AG04450 (cell line): ENCODE data around the gene SRGAP2B. TPM values are rescaled to one million over a fixed set of nuclear protein-coding genes. Genes with fewer than 3 reads are reported as not detected.
"Not testable (repeated sequence)": the region's sequence is repeated elsewhere in the genome, so short reads cannot be mapped to it uniquely, and the experiment has no call there.

Experiments used
- CTCF ChIA-PET: fragments of 300-600, 350-600 bp; formaldehyde crosslinking; extraction: SDS; loops from one replicate; lab custom pipeline; 2022; ENCODE audit warnings: antibody characterized with exemption, inconsistent platforms; lab: Charles Lee
- POLR2A ChIA-PET: fragments of 350-600 bp; formaldehyde crosslinking; extraction: SDS; loops from one replicate; lab custom pipeline; 2021; ENCODE audit warnings: antibody characterized with exemption, inconsistent platforms; lab: Yijun Ruan, JAX
- DNase-seq: peaks from one replicate; pipeline ENCODE4 v3.0.0-alpha.2; 2011; ENCODE audit warnings: low read depth, low spot score
- H3K27ac ChIP-seq: one replicate; pipeline ENCODE4 v1.5.1; 2012; ENCODE audit warnings: low read depth, low read length, control low read depth
- H3K27me3 ChIP-seq: one replicate; pipeline ENCODE4 v1.6.0; 2012; ENCODE audit warnings: low read length; ENCODE audit not compliant: control insufficient read depth, insufficient read depth
- H3K4me3 ChIP-seq: 2 replicates; pipeline ENCODE4 v1.5.1; 2011; ENCODE audit warnings: mild to moderate bottlenecking, low read depth, low read length, control low read depth
- H3K9me3 ChIP-seq: 2 replicates; pipeline ENCODE4 v1.5.1; 2012; ENCODE audit warnings: low read length; ENCODE audit not compliant: control insufficient read depth, insufficient read depth
- polyA plus RNA-seq: library from polyadenylated mRNA; depleted of rRNA; stranded (reverse); fragments of >200 nt; gene quantifications from 2 replicates; pipeline ENCODE4 v1.2.3, GENCODE V29; 2011

SRGAP2B gene
- polyA plus RNA-seq, 1 experiment = 22.3 TPM

GRCh38 chr1:145021749-145022148, 73.4 kb downstream of the SRGAP2B start:
- DNase-seq, H3K9me3 ChIP-seq, H3K27me3 ChIP-seq, H3K4me3 ChIP-seq, CTCF ChIA-PET, POLR2A ChIA-PET, H3K27ac ChIP-seq: not testable (repeated sequence)

- POLR2A ChIA-PET, H3K27me3 ChIP-seq, CTCF ChIA-PET, H3K9me3 ChIP-seq, H3K4me3 ChIP-seq, DNase-seq, H3K27ac ChIP-seq: not testable (repeated sequence)
These were observed 75.4 kb downstream of the SRGAP2B start for GRCh38 chr1:145019709-145020108.

GRCh38 chr1:145017725-145018124, 77.4 kb downstream of the SRGAP2B start:
- POLR2A ChIA-PET, H3K4me3 ChIP-seq, H3K27me3 ChIP-seq, DNase-seq, H3K9me3 ChIP-seq, CTCF ChIA-PET, H3K27ac ChIP-seq: not testable (repeated sequence)

- H3K4me3 ChIP-seq, DNase-seq, H3K27me3 ChIP-seq, POLR2A ChIA-PET, CTCF ChIA-PET, H3K27ac ChIP-seq, H3K9me3 ChIP-seq: not testable (repeated sequence)
These were observed 78.7 kb downstream of the SRGAP2B start for GRCh38 chr1:145016492-145016862.

GRCh38 chr1:145015744-145016491, 79.2 kb downstream of the SRGAP2B start:
- H3K9me3 ChIP-seq, CTCF ChIA-PET, H3K27me3 ChIP-seq, H3K4me3 ChIP-seq, DNase-seq, POLR2A ChIA-PET, H3K27ac ChIP-seq: not testable (repeated sequence)

- H3K4me3 ChIP-seq, POLR2A ChIA-PET, DNase-seq, H3K27me3 ChIP-seq, H3K27ac ChIP-seq, H3K9me3 ChIP-seq, CTCF ChIA-PET: not testable (repeated sequence)
These were observed 81.8 kb downstream of the SRGAP2B start for GRCh38 chr1:145013353-145013752.

- H3K4me3 ChIP-seq, CTCF ChIA-PET, DNase-seq, H3K9me3 ChIP-seq, H3K27me3 ChIP-seq, H3K27ac ChIP-seq, POLR2A ChIA-PET: not testable (repeated sequence)
These were observed 83.3 kb downstream of the SRGAP2B start for GRCh38 chr1:145011811-145012210.

GRCh38 chr1:145010580-145010979, 84.5 kb downstream of the SRGAP2B start:
- POLR2A ChIA-PET, DNase-seq, H3K9me3 ChIP-seq, H3K27me3 ChIP-seq, CTCF ChIA-PET, H3K4me3 ChIP-seq, H3K27ac ChIP-seq: not testable (repeated sequence)

GRCh38 chr1:145009928-145010327, 85.2 kb downstream of the SRGAP2B start:
- H3K9me3 ChIP-seq, DNase-seq, CTCF ChIA-PET, H3K27ac ChIP-seq, POLR2A ChIA-PET, H3K27me3 ChIP-seq, H3K4me3 ChIP-seq: not testable (repeated sequence)

GRCh38 chr1:145008388-145008787, 86.7 kb downstream of the SRGAP2B start:
- H3K9me3 ChIP-seq, POLR2A ChIA-PET, H3K27ac ChIP-seq, H3K4me3 ChIP-seq, DNase-seq, CTCF ChIA-PET, H3K27me3 ChIP-seq: not testable (repeated sequence)

GRCh38 chr1:145005142-145005541, 90.0 kb downstream of the SRGAP2B start:
- POLR2A ChIA-PET, H3K4me3 ChIP-seq, DNase-seq, CTCF ChIA-PET, H3K27ac ChIP-seq, H3K9me3 ChIP-seq, H3K27me3 ChIP-seq: not testable (repeated sequence)

GRCh38 chr1:145001381-145001780, 93.7 kb downstream of the SRGAP2B start:
- H3K27ac ChIP-seq, H3K27me3 ChIP-seq, DNase-seq, CTCF ChIA-PET, H3K4me3 ChIP-seq, H3K9me3 ChIP-seq, POLR2A ChIA-PET: not testable (repeated sequence)
